Neural progenitor cell (in vitro differentiated cells): ENCODE data around the gene CERT1.

Experiments
- EZH2 ChIP-seq: fragments of 200-600 bp; sonication (generic); IDR thresholded peaks from 2 replicates; pipeline ENCODE4 v1.6.1; 2017; ENCODE audit warnings: antibody characterized with exemption, mild to moderate bottlenecking, moderate library complexity
- EZH2phosphoT487 ChIP-seq: fragments of 200-600 bp; sonication (generic); IDR thresholded peaks from 2 replicates; pipeline ENCODE4 v1.6.1; 2017; ENCODE audit warnings: antibody characterized with exemption
- TF ChIP-seq, protein P1 (sequence below): fragments of 200-600 bp; sonication (generic); IDR thresholded peaks from 2 replicates; pipeline ENCODE4 v1.5.1; 2017; ENCODE audit warnings: antibody characterized with exemption, mild to moderate bottlenecking

DNA sequence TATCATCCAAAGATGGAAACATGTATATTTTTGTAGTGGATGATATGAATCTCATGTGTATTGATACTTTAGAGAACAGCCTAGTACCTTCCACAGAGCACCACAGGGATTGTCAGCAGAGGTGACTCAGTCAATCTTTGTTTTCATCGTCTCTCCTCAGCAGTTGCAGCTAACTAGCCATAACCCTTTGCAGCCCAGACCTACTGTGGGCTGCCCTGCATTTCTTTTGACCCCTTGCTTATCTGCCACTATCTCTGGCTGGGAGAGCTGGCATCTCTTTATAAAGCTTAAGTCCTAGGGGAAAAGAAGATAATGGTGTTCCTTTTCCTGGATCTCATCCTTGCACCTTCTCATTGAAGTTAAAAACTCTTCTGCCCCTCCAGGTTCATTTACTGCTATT lies 145.7 kb downstream of the CERT1 start:
- TF ChIP-seq, protein P1, sequence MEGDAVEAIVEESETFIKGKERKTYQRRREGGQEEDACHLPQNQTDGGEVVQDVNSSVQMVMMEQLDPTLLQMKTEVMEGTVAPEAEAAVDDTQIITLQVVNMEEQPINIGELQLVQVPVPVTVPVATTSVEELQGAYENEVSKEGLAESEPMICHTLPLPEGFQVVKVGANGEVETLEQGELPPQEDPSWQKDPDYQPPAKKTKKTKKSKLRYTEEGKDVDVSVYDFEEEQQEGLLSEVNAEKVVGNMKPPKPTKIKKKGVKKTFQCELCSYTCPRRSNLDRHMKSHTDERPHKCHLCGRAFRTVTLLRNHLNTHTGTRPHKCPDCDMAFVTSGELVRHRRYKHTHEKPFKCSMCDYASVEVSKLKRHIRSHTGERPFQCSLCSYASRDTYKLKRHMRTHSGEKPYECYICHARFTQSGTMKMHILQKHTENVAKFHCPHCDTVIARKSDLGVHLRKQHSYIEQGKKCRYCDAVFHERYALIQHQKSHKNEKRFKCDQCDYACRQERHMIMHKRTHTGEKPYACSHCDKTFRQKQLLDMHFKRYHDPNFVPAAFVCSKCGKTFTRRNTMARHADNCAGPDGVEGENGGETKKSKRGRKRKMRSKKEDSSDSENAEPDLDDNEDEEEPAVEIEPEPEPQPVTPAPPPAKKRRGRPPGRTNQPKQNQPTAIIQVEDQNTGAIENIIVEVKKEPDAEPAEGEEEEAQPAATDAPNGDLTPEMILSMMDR, result no peak
- TF ChIP-seq EZH2 (no peak), EZH2phosphoT487 (no peak)
